Measurements from ENCODE around the gene MX2. TPM values are rescaled to one million over a fixed set of nuclear protein-coding genes. Genes with fewer than 3 reads are reported as not detected.

MX2 gene
- total RNA-seq, 1 experiment from 2014 or later: 17.6 TPM

DNA sequence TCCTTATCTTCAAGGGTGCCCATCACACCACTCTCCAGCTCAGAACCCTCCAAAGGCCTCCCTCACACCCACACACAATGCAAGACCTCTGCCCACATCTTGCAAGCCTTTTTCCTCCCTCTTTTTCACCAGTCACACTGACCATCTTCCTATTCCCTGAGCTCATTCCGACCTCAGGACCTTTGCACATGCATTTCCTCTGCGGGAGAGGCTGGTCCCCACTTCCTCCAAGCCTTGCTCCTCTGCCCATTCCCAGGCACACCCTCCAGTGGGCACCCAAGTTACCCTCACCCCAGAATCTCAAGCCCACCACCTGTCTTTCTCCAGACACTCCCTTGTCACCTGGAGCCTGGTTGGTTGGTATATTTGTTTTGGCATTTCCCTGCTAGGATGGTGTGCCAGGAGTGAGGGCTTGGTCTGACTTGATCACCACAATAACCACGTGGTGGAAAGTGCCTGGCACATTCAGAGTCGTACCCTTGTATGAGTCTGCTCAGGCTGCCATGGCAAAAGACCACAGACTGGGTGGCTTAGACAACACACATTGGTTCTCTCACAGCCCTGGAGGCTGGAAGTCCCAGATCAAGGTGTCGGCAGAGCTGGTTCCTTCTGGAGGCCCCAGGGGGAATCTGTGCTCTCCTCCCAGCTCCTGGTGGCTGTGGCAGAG lies 13.2 kb downstream of the MX2 start:
- H3K9me3 Mint-ChIP-seq (ENCODE audit: low read depth, unreplicated experiment): no peaks in the 10 kb centered on the region
- no peak for DNase-seq
- H3K27ac Mint-ChIP-seq (ENCODE audit: unreplicated experiment): no peak overlapping the region
- intact Hi-C loops (cut with micrococcal nuclease; ENCODE audit: unreplicated experiment): no loop called here
- CTCF ChIA-PET: no interaction called here
- BruUV-seq (replicated peaks): no TSS peak
- no peak overlapping the region for H3K4me3 Mint-ChIP-seq (ENCODE audit: low read depth, unreplicated experiment)
- no peak for TF ChIP-seq CTCF (IDR thresholded peaks at IDR 0.05; ENCODE audit: unreplicated experiment)
- no peaks in the 10 kb centered on the region for H3K36me3 Mint-ChIP-seq (ENCODE audit: insufficient read depth, unreplicated experiment)
- no peaks in the 10 kb centered on the region for H3K4me1 Mint-ChIP-seq (ENCODE audit: low read depth, unreplicated experiment)
- H3K27me3 Mint-ChIP-seq (ENCODE audit: unreplicated experiment): peaks cover 11% of the 10 kb centered on the region

DNA sequence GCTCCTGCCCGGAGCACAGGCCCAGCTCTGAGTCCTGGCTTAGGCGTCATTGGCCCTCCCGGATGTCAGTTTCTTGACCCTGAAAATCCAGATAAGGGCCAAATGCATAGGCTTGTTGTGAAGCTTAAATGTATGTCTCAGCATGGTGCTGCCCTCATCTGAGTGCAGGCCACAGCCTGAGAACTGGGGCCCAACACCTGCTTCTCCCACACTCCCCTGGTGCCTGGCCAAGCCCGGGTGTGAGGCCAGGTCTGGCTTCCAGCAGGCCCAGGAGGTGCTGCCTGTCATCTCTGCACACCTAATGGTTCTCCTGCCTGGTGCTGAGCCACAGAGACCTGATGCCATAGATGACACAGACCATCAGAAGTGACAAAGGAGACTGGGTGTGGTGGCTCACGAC lies 14.0 kb downstream of the MX2 start:
- H3K36me3 Mint-ChIP-seq (ENCODE audit: insufficient read depth, unreplicated experiment): no peaks in the 10 kb centered on the region
- CTCF ChIA-PET: no interaction called here
- no peak overlapping the region for H3K27ac Mint-ChIP-seq (ENCODE audit: unreplicated experiment)
- H3K4me1 Mint-ChIP-seq (ENCODE audit: low read depth, unreplicated experiment): no peaks in the 10 kb centered on the region
- H3K4me3 Mint-ChIP-seq (ENCODE audit: low read depth, unreplicated experiment): no peak overlapping the region
- no TSS peak for BruUV-seq (replicated peaks)
- DNase-seq: no peak
- no peaks in the 10 kb centered on the region for H3K9me3 Mint-ChIP-seq (ENCODE audit: low read depth, unreplicated experiment)
- intact Hi-C loops (cut with micrococcal nuclease; ENCODE audit: unreplicated experiment): no loop called here
- TF ChIP-seq CTCF (IDR thresholded peaks at IDR 0.05; ENCODE audit: unreplicated experiment): no peak
- peaks cover 19% of the 10 kb centered on the region for H3K27me3 Mint-ChIP-seq (ENCODE audit: unreplicated experiment)

DNA sequence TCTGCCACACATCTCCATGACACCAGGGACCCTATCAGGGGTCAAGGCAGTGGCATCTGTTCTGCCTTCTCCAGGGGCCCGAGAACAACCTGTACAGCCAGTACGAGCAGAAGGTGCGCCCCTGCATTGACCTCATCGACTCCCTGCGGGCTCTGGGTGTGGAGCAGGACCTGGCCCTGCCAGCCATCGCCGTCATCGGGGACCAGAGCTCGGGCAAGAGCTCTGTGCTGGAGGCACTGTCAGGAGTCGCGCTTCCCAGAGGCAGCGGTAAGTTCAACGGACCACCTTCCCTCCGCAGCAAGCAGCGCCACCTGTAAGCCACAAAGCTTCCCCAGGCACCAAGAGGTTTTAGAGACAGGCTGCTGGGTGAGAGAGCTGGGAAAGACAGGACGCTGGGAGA lies 15.9 kb downstream of the MX2 start:
- no peak for TF ChIP-seq CTCF (IDR thresholded peaks at IDR 0.05; ENCODE audit: unreplicated experiment)
- intact Hi-C loops (cut with micrococcal nuclease; ENCODE audit: unreplicated experiment): no loop called here
- Mint-ChIP-seq H3K9me3 (ENCODE audit: low read depth, unreplicated experiment) (no peaks in the 10 kb centered on the region), H3K36me3 (ENCODE audit: insufficient read depth, unreplicated experiment) (no peaks in the 10 kb centered on the region), H3K4me3 (ENCODE audit: low read depth, unreplicated experiment) (no peak overlapping the region), H3K4me1 (ENCODE audit: low read depth, unreplicated experiment) (no peaks in the 10 kb centered on the region), H3K27me3 (ENCODE audit: unreplicated experiment) (peaks cover 22% of the 10 kb centered on the region), H3K27ac (ENCODE audit: unreplicated experiment) (no peak overlapping the region)
- no peak for DNase-seq
- BruUV-seq (replicated peaks): no TSS peak
- CTCF ChIA-PET: interaction anchor here (2.5 kb wide), 1 partner anchor 95 kb away, joined by 8 read pairs; no protein-coding TSS in a partner anchor

DNA sequence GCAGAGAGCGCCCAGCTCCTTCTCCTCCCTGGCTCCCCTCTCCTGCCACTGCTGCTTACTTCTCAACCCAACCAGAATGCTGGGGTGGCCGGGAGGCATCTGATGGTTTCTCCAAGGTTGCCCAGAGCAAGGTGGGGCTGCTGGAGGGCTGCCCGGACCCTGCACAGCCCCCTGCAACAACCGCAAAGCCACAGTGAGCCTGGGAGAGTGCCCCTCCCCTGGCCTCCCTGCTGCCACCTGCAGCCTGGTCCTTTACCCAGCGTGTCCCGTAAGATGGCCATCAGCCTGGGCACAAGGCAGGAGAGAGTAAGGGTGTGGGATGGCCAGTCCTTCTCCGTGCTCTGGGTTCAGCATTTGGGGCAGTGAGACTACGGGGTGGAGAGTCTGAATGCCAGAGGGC lies 17.0 kb downstream of the MX2 start:
- Mint-ChIP-seq H3K4me1 (ENCODE audit: low read depth, unreplicated experiment) (no peaks in the 10 kb centered on the region), H3K36me3 (ENCODE audit: insufficient read depth, unreplicated experiment) (no peaks in the 10 kb centered on the region), H3K4me3 (ENCODE audit: low read depth, unreplicated experiment) (no peak overlapping the region), H3K27ac (ENCODE audit: unreplicated experiment) (no peak overlapping the region), H3K27me3 (ENCODE audit: unreplicated experiment) (peaks cover 22% of the 10 kb centered on the region), H3K9me3 (ENCODE audit: low read depth, unreplicated experiment) (no peaks in the 10 kb centered on the region)
- no peak for TF ChIP-seq CTCF (IDR thresholded peaks at IDR 0.05; ENCODE audit: unreplicated experiment)
- no TSS peak for BruUV-seq (replicated peaks)
- CTCF ChIA-PET: interaction anchor here (2.5 kb wide), 1 partner anchor 96 kb away, joined by 8 read pairs; no protein-coding TSS in a partner anchor
- intact Hi-C loops (cut with micrococcal nuclease; ENCODE audit: unreplicated experiment): no loop called here
- DNase-seq: no peak

All from Calu3 (cell line).